DMS53 (cell line): Measurements from ENCODE around the gene SLC22A23.
A peak's percentile ranks its signal among the peaks of the same experiment; 100 is the strongest.

Source experiments
- DNase-seq: peaks from one replicate; lab custom pipeline; 2025; lab: John Stamatoyannopoulos, UW

SLC22A23 gene

GRCh38 chr6:3456898-3457709 is at the start of gene SLC22A23:
TSS of gene SLC22A23 (minus strand) at chr6:3457050. CDS start at chr6:3456559, 491 bp downstream.
- DNase-seq = peak; percentile 94

- DNase-seq = no peak
Observed at GRCh38 chr6:3506200-3506599, 49.4 kb upstream of the SLC22A23 start.

GRCh38 chr6:3504938-3505805 is 48.3 kb upstream of the SLC22A23 start:
- DNase-seq = no peak

GRCh38 chr6:3504354-3504753 is 47.5 kb upstream of the SLC22A23 start:
- DNase-seq = no peak

GRCh38 chr6:3501826-3502500 is 45.1 kb upstream of the SLC22A23 start:
- peak; percentile 57 for DNase-seq

- DNase-seq = peak; percentile 58
Observed at GRCh38 chr6:3500262-3501014, 43.6 kb upstream of the SLC22A23 start.

- DNase-seq = no peak
Observed at GRCh38 chr6:3499603-3500002, 42.8 kb upstream of the SLC22A23 start.

GRCh38 chr6:3496395-3496794 is 39.5 kb upstream of the SLC22A23 start:
- DNase-seq = no peak

GRCh38 chr6:3494391-3495100 is 37.7 kb upstream of the SLC22A23 start:
- no peak for DNase-seq

- DNase-seq = no peak
Observed at GRCh38 chr6:3490625-3490980, 33.8 kb upstream of the SLC22A23 start.

GRCh38 chr6:3489961-3490624 is 33.2 kb upstream of the SLC22A23 start:
- no peak for DNase-seq

- no peak for DNase-seq
Observed at GRCh38 chr6:3489027-3489757, 32.3 kb upstream of the SLC22A23 start.

- no peak for DNase-seq
Observed at GRCh38 chr6:3484946-3485345, 28.1 kb upstream of the SLC22A23 start.

- no peak for DNase-seq
Observed at GRCh38 chr6:3484192-3484591, 27.3 kb upstream of the SLC22A23 start.

GRCh38 chr6:3483675-3484074 is 26.8 kb upstream of the SLC22A23 start:
- no peak for DNase-seq

- DNase-seq = no peak
Observed at GRCh38 chr6:3482869-3483268, 26.0 kb upstream of the SLC22A23 start.

GRCh38 chr6:3481640-3482039 is 24.8 kb upstream of the SLC22A23 start:
- DNase-seq = no peak

GRCh38 chr6:3480009-3480408 is 23.2 kb upstream of the SLC22A23 start:
- no peak for DNase-seq

GRCh38 chr6:3473773-3474172 is 16.9 kb upstream of the SLC22A23 start:
- DNase-seq = no peak

GRCh38 chr6:3471711-3472110 is 14.9 kb upstream of the SLC22A23 start:
- peak; percentile 60 for DNase-seq
